HCT116 (cell line): Measurements from ENCODE around the gene GLI3. TPM values are rescaled to one million over a fixed set of nuclear protein-coding genes. Genes with fewer than 3 reads are reported as not detected.

ENCODE experiments used
- ATAC-seq: fragments of 200-7000 bp; cut with Tn5 transposase; 2 replicates; pipeline ENCODE4 v1.9.1; 2020; ENCODE audit warnings: mild to moderate bottlenecking, moderate library complexity
- BruUV-seq: library from RNA; stranded (reverse); fragments of 400-500 nt; replicated peaks from 2 replicates; lab custom pipeline; 2021; lab: Mats Ljungman, UMichigan
- CTCF ChIA-PET: fragments of 300-600 bp; sonication (Branson Sonifier 250); formaldehyde crosslinking; loops from one replicate; lab custom pipeline; 2021; ENCODE audit warnings: antibody characterized with exemption; lab: Charles Lee
- POLR2A ChIA-PET: fragments of 300-600, 350-600 bp; sonication (Branson Sonifier 250); formaldehyde crosslinking; loops from one replicate; lab custom pipeline; 2021; ENCODE audit warnings: antibody characterized with exemption; lab: Charles Lee
- RAD21 ChIA-PET, 2 experiments: fragments of 300-600 bp; sonication (Branson Sonifier 250); formaldehyde crosslinking; loops; one replicate each; lab custom pipeline; 2023; ENCODE audit warnings: low total read pairs in 2 of 2; ENCODE audit not compliant: uncharacterized antibody in 2 of 2, unreplicated experiment in 2 of 2, low non-redundant PET in 1 of 2; lab: Charles Lee
- DNase-seq: peaks from one replicate; pipeline ENCODE4 v3.0.0-alpha.2; 2010; ENCODE audit warnings: low read depth, low spot score
- H2AFZ ChIP-seq: fragments of 200-600 bp; shearing (Covaris generic), sonication (generic); 2 replicates; pipeline ENCODE4 v1.6.1; 2017; ENCODE audit warnings: low read depth, mixed run types, mixed read lengths, antibody characterized with exemption, low read length; ENCODE audit not compliant: poor library complexity, severe bottlenecking
- H3K27ac ChIP-seq: 2 replicates; pipeline ENCODE4 v1.5.1; 2012; ENCODE audit warnings: low read depth, low read length
- H3K27me3 ChIP-seq: fragments of 200-600 bp; sonication (generic); 2 replicates; pipeline ENCODE4 v1.6.1; 2016; ENCODE audit warnings: mixed run types, low read length, mixed read lengths; ENCODE audit not compliant: insufficient read depth
- H3K36me3 ChIP-seq, 2 experiments: fragments of 200-500 bp in 1 of 2; fragments of 200-600 bp in 1 of 2; sonication (Bioruptor generic) in 1 of 2; sonication (generic) in 1 of 2; 2 replicates each; pipeline versions ENCODE4 v1.5.1 to v1.6.1; 2014 to 2016; ENCODE audit warnings: low read length in 2 of 2, inconsistent platforms in 1 of 2, mixed read lengths in 1 of 2, mixed run types in 1 of 2; ENCODE audit not compliant: insufficient read depth in 2 of 2, control insufficient read depth in 1 of 2
- H3K4me1 ChIP-seq, 2 experiments: fragments of 200-600 bp in 1 of 2; sonication (generic) in 1 of 2; 2 replicates each; pipeline versions ENCODE4 v1.5.1 to v1.6.1; 2012 to 2017; ENCODE audit warnings: low read length in 2 of 2, inconsistent platforms in 1 of 2, mild to moderate bottlenecking in 1 of 2, mixed read lengths in 1 of 2, mixed run types in 1 of 2, moderate library complexity in 1 of 2; ENCODE audit not compliant: insufficient read depth in 2 of 2, control insufficient read depth in 1 of 2
- H3K4me2 ChIP-seq: fragments of 200-600 bp; sonication (generic); 2 replicates; pipeline ENCODE4 v1.6.1; 2017; ENCODE audit warnings: mixed run types, low read length, mixed read lengths
- H3K4me3 ChIP-seq, 2 experiments: fragments of 200-600 bp in 1 of 2; sonication (generic) in 1 of 2; replicated peaks in 1 of 2; 2 replicates each; pipeline ENCODE4 v1.5.1; 2011 to 2016; ENCODE audit warnings: low read length in 2 of 2, control low read depth in 1 of 2, low read depth in 1 of 2, mild to moderate bottlenecking in 1 of 2, mixed read lengths in 1 of 2, mixed run types in 1 of 2
- H3K79me2 ChIP-seq: fragments of 200-600 bp; sonication (generic); 2 replicates; pipeline ENCODE4 v1.6.1; 2017; ENCODE audit warnings: mild to moderate bottlenecking, mixed run types, low read length, moderate library complexity, mixed read lengths; ENCODE audit not compliant: insufficient read depth
- H3K9ac ChIP-seq: fragments of 200-600 bp; sonication (generic); 2 replicates; pipeline ENCODE4 v1.6.1; 2016; ENCODE audit warnings: low read length, mixed read lengths
- H3K9me2 ChIP-seq: fragments of 200-600 bp; sonication (generic), shearing (Covaris generic); 2 replicates; pipeline ENCODE4 v1.6.1; 2017; ENCODE audit warnings: mixed run types, mild to moderate bottlenecking, moderate library complexity; ENCODE audit not compliant: insufficient read depth
- H3K9me3 ChIP-seq, 2 experiments: fragments of 200-500 bp in 1 of 2; fragments of 200-600 bp in 1 of 2; sonication (Bioruptor generic) in 1 of 2; sonication (generic) in 1 of 2; 2 replicates each; pipeline ENCODE4 v1.6.1; 2014 to 2017; ENCODE audit warnings: low read length in 2 of 2, mixed read lengths in 2 of 2, inconsistent platforms in 1 of 2, low read depth in 1 of 2, mild to moderate bottlenecking in 1 of 2, mixed run types in 1 of 2, moderate library complexity in 1 of 2; ENCODE audit not compliant: control insufficient read depth in 1 of 2, insufficient read depth in 1 of 2
- H4K20me1 ChIP-seq: fragments of 200-600 bp; sonication (generic), shearing (Covaris generic); 2 replicates; pipeline ENCODE4 v1.6.1; 2017; ENCODE audit warnings: mixed run types, mild to moderate bottlenecking, moderate library complexity; ENCODE audit not compliant: insufficient read depth
- CTCF ChIP-seq, 3 experiments: fragments of 200-600 bp in 1 of 3; sonication (generic) in 1 of 3; IDR thresholded peaks in 2 of 3; conservative IDR thresholded peaks in 1 of 3; 2 replicates each; pipeline ENCODE4 v1.5.1; 2012 to 2017; ENCODE audit warnings: low read depth in 2 of 3, low read length in 2 of 3, antibody characterized with exemption in 1 of 3, borderline replicate concordance in 1 of 3, control low read depth in 1 of 3, mild to moderate bottlenecking in 1 of 3, mixed read lengths in 1 of 3, mixed run types in 1 of 3, moderate library complexity in 1 of 3; ENCODE audit not compliant: insufficient read depth in 1 of 3
- EGR1 ChIP-seq: IDR thresholded peaks from 2 replicates; pipeline ENCODE4 v1.6.1; 2012; ENCODE audit warnings: low read depth
- ELF1 ChIP-seq: IDR thresholded peaks from 2 replicates; pipeline ENCODE4 v1.6.1; 2012; ENCODE audit warnings: low read depth, borderline replicate concordance
- EZH2 ChIP-seq: fragments of 200-600 bp; sonication (generic); IDR thresholded peaks from 2 replicates; pipeline ENCODE4 v1.6.1; 2017; ENCODE audit warnings: antibody characterized with exemption, mixed run types
- EZH2phosphoT487 ChIP-seq: fragments of 200-600 bp; IDR thresholded peaks from 2 replicates; pipeline ENCODE4 v1.6.1; 2018; ENCODE audit warnings: antibody characterized with exemption, borderline replicate concordance
- FOSL1 ChIP-seq: IDR thresholded peaks from 2 replicates; pipeline ENCODE4 v1.6.1; 2012; ENCODE audit warnings: low read depth
- JUND ChIP-seq: IDR thresholded peaks from 2 replicates; pipeline ENCODE4 v1.6.1; 2012
- MAX ChIP-seq: IDR thresholded peaks from 2 replicates; pipeline ENCODE4 v1.6.1; 2012
- POLR2A ChIP-seq: IDR thresholded peaks from 2 replicates; pipeline ENCODE4 v1.7.0; 2011; ENCODE audit warnings: borderline replicate concordance; ENCODE audit not compliant: insufficient read depth, insufficient read length; ENCODE audit errors: extremely low read depth
- POLR2AphosphoS5 ChIP-seq: IDR thresholded peaks from 2 replicates; pipeline ENCODE4 v1.6.1; 2011; ENCODE audit warnings: mild to moderate bottlenecking, low read depth, low read length, moderate library complexity
- RAD21 ChIP-seq: IDR thresholded peaks from 2 replicates; pipeline ENCODE4 v1.6.1; 2012; ENCODE audit warnings: low read depth, mild to moderate bottlenecking
- SIN3A ChIP-seq: IDR thresholded peaks from 2 replicates; pipeline ENCODE4 v1.6.1; 2012; ENCODE audit warnings: low read depth
- SP1 ChIP-seq: IDR thresholded peaks from 2 replicates; pipeline ENCODE4 v1.6.1; 2012; ENCODE audit warnings: low read depth
- SRF ChIP-seq: IDR thresholded peaks from 2 replicates; pipeline ENCODE4 v1.6.1; 2012; ENCODE audit warnings: low read depth
- TCF7L2 ChIP-seq: IDR thresholded peaks from 2 replicates; pipeline ENCODE4 v1.7.0; 2011; ENCODE audit warnings: borderline replicate concordance, inconsistent platforms; ENCODE audit not compliant: insufficient read depth, insufficient read length; ENCODE audit errors: extremely low read depth
- YY1 ChIP-seq: IDR thresholded peaks from 2 replicates; pipeline ENCODE4 v1.6.1; 2011; ENCODE audit warnings: low read length, low read depth, moderate library complexity, mild to moderate bottlenecking; ENCODE audit not compliant: insufficient replicate concordance; ENCODE audit errors: extremely low read depth
- ZFX ChIP-seq: fragments of 450-650 bp; IDR thresholded peaks from 2 replicates; pipeline ENCODE4 v1.6.1; 2017
- ZNF274 ChIP-seq: fragments of 200-500 bp; sonication (Bioruptor generic); IDR thresholded peaks from 2 replicates; pipeline ENCODE4 v1.6.1; 2014; ENCODE audit warnings: mild to moderate bottlenecking, low read depth, low read length, inconsistent platforms
- intact Hi-C: fragments of 100-400 bp; cut with micrococcal nuclease; formaldehyde crosslinking; loops from 2 replicates; pipeline ENCODE4 v1.10.0; 2022
- total RNA-seq: library from RNA; stranded (reverse); gene quantifications from one replicate; pipeline ENCODE4 v1.2.1, GENCODE V29; 2021; ENCODE audit not compliant: unreplicated experiment
- TF ChIP-seq, protein P1 (sequence below): IDR thresholded peaks from 2 replicates; pipeline ENCODE4 v1.6.1; 2011; ENCODE audit warnings: mild to moderate bottlenecking, low read length, moderate library complexity; ENCODE audit not compliant: insufficient replicate concordance; ENCODE audit errors: extremely low read depth
- TF ChIP-seq, protein P2 (sequence below): IDR thresholded peaks from 2 replicates; pipeline ENCODE4 v1.6.1; 2012; ENCODE audit warnings: low read depth

The GLI3 gene
- total RNA-seq, 1 experiment from 2014 or later: 0.07 TPM

DNA sequence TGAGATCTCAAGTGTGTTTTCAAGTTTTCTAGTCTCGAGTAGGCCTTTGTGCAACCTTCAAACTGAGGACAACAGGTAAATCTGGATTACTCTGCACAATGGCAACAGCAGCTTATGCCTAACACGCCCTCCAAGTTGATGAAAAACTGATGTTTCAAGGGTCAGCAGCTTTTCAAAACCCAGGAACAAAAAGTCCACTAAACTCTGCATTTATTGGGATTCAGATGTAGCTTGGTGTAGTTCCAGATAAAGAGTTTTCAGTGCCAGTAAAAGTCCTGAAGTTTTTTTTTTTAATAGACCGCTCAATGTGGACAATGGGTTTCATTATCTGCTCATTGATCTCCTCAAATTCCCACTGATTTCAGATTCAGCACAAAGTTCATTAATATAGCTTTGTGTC is 259.3 kb downstream of the GLI3 start:
- DNase-seq (no peak), ATAC-seq (no peak)
- Histone ChIP-seq H3K79me2 (no peaks in the 10 kb centered on the region), H3K27me3 (peaks cover 26% of the 10 kb centered on the region), H2AFZ (no peak overlapping the region), H3K4me2 (no peak overlapping the region), H3K9ac (no peak overlapping the region), H3K9me3 (no peaks in the 10 kb centered on the region), H3K27ac (no peak overlapping the region), H3K4me3 (no peak overlapping the region), H3K9me2 (no peaks in the 10 kb centered on the region), H3K36me3 (no peaks in the 10 kb centered on the region), H3K4me1 (no peaks in the 10 kb centered on the region), H4K20me1 (no peaks in the 10 kb centered on the region)
- no peak for TF ChIP-seq EZH2
- TF ChIP-seq RAD21: no peak
- no peak for TF ChIP-seq FOSL1
- no peak for TF ChIP-seq YY1
- no peak for TF ChIP-seq ZFX
- TF ChIP-seq MAX: no peak
- TF ChIP-seq JUND: no peak
- no peak for TF ChIP-seq CTCF (IDR thresholded peaks at IDR 0.05 in 2 of 3, conservative IDR thresholded peaks at IDR 0.05 in 1 of 3; ENCODE audit: borderline replicate concordance in 1 of 3, insufficient read depth in 1 of 3, low read depth in 2 of 3, low read length in 2 of 3)
- TF ChIP-seq SIN3A: no peak
- TF ChIP-seq, protein P1, sequence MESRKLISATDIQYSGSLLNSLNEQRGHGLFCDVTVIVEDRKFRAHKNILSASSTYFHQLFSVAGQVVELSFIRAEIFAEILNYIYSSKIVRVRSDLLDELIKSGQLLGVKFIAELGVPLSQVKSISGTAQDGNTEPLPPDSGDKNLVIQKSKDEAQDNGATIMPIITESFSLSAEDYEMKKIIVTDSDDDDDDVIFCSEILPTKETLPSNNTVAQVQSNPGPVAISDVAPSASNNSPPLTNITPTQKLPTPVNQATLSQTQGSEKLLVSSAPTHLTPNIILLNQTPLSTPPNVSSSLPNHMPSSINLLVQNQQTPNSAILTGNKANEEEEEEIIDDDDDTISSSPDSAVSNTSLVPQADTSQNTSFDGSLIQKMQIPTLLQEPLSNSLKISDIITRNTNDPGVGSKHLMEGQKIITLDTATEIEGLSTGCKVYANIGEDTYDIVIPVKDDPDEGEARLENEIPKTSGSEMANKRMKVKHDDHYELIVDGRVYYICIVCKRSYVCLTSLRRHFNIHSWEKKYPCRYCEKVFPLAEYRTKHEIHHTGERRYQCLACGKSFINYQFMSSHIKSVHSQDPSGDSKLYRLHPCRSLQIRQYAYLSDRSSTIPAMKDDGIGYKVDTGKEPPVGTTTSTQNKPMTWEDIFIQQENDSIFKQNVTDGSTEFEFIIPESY: no peak
- TF ChIP-seq, protein P2, sequence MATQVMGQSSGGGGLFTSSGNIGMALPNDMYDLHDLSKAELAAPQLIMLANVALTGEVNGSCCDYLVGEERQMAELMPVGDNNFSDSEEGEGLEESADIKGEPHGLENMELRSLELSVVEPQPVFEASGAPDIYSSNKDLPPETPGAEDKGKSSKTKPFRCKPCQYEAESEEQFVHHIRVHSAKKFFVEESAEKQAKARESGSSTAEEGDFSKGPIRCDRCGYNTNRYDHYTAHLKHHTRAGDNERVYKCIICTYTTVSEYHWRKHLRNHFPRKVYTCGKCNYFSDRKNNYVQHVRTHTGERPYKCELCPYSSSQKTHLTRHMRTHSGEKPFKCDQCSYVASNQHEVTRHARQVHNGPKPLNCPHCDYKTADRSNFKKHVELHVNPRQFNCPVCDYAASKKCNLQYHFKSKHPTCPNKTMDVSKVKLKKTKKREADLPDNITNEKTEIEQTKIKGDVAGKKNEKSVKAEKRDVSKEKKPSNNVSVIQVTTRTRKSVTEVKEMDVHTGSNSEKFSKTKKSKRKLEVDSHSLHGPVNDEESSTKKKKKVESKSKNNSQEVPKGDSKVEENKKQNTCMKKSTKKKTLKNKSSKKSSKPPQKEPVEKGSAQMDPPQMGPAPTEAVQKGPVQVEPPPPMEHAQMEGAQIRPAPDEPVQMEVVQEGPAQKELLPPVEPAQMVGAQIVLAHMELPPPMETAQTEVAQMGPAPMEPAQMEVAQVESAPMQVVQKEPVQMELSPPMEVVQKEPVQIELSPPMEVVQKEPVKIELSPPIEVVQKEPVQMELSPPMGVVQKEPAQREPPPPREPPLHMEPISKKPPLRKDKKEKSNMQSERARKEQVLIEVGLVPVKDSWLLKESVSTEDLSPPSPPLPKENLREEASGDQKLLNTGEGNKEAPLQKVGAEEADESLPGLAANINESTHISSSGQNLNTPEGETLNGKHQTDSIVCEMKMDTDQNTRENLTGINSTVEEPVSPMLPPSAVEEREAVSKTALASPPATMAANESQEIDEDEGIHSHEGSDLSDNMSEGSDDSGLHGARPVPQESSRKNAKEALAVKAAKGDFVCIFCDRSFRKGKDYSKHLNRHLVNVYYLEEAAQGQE: no peak
- TF ChIP-seq EZH2phosphoT487: no peak
- TF ChIP-seq TCF7L2: no peak
- no peak for TF ChIP-seq SRF
- TF ChIP-seq ZNF274: no peak
- no peak for TF ChIP-seq SP1
- no peak for TF ChIP-seq POLR2A
- TF ChIP-seq POLR2AphosphoS5: no peak
- TF ChIP-seq EGR1: no peak
- no peak for TF ChIP-seq ELF1
- ChIA-PET POLR2A (no interaction called here), RAD21 (no interaction called here), CTCF (interaction anchor here (1.3 to 1.7 kb wide), 5 partner anchors 36 to 865 kb away, joined by 3 to 14 read pairs (median 7); no protein-coding TSS in a partner anchor)
- intact Hi-C loops: loop anchor here (2.0 to 10.0 kb wide), 3 partner anchors 717 to 907 kb away; no protein-coding TSS in a partner anchor
- no TSS peak for BruUV-seq
